Thymus (tissue), 11 donors: ENCODE measurements around the gene RBM24. TPM values are rescaled to one million over a fixed set of nuclear protein-coding genes. Genes with fewer than 3 reads are reported as not detected.

ENCODE experiments used
- DNase-seq, 9 donors: peaks; one replicate each; pipeline ENCODE4 v3.0.0-alpha.2; 2013; ENCODE audit warnings: low spot score in 9 of 9, low read depth in 6 of 9, missing footprints in 1 of 9
- H3K27ac ChIP-seq, 2 donors: one replicate each; pipeline ENCODE4 v1.5.1; 2013; ENCODE audit warnings: control low read depth in 1 of 2, low read depth in 1 of 2, low read length in 1 of 2, mild to moderate bottlenecking in 1 of 2, moderate library complexity in 1 of 2
- H3K27me3 ChIP-seq, 2 donors: one replicate each; pipeline ENCODE4 v1.5.1; 2013; ENCODE audit warnings: low read length in 1 of 2; ENCODE audit not compliant: control insufficient read depth in 2 of 2, insufficient read depth in 1 of 2
- H3K36me3 ChIP-seq, 2 donors: one replicate each; pipeline ENCODE4 v1.5.1; 2013; ENCODE audit warnings: low read length in 1 of 2, mild to moderate bottlenecking in 1 of 2, moderate library complexity in 1 of 2; ENCODE audit not compliant: control insufficient read depth in 2 of 2, insufficient read depth in 2 of 2
- H3K4me1 ChIP-seq, 2 donors: one replicate each; pipeline ENCODE4 v1.5.1; 2013; ENCODE audit warnings: low read length in 2 of 2; ENCODE audit not compliant: control insufficient read depth in 2 of 2, insufficient read depth in 2 of 2
- H3K4me3 ChIP-seq, 2 donors: one replicate each; pipeline ENCODE4 v1.5.1; 2013; ENCODE audit warnings: low read length in 2 of 2, control low read depth in 1 of 2, mild to moderate bottlenecking in 1 of 2
- H3K9me3 ChIP-seq, 2 donors: one replicate each; pipeline ENCODE4 v1.5.1; 2013; ENCODE audit warnings: low read length in 1 of 2, mild to moderate bottlenecking in 1 of 2; ENCODE audit not compliant: control insufficient read depth in 2 of 2, insufficient read depth in 1 of 2
- WGBS: extraction: QIAGEN DNeasy Blood & Tissue Kit; methylation state at CpG from one replicate; pipeline ENCODE4 v1.1.7; 2013; 5-methylcytosine and 5-hydroxymethylcytosine counted together
- polyA plus RNA-seq: library from polyadenylated mRNA; stranded (reverse); fragments of 200-250 nt; gene quantifications from one replicate; pipeline ENCODE4 v1.2.3, GENCODE V29; 2013
- total RNA-seq: library from RNA; stranded (reverse); fragments of 120-200 nt; gene quantifications from one replicate; pipeline ENCODE4 v1.2.4, GENCODE V29; 2013
- donor health status: healthy.

Gene RBM24
- total and polyA plus RNA-seq, 2 donors: 0.99 to 2.0 TPM

DNA sequence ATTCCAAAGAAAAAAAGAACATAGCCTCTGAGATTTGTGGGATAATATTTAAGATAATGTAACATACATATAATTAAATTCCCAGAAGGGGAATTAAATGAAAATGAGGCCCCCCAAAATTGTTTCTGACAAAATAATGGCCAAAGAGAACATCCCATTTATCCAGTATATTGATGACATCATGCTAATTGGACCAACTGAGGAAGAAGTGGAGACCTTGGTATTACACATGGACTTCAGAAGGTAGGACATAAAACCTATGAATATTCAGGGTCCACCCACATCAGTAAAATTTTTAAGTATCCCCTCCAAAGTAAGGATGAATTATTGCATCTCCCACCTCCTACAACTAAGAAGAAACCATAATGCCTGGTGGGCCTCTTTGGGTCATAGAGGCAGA, 15.6 kb upstream of the RBM24 start:
- Histone ChIP-seq H3K27me3 (no peaks in the 10 kb centered on the region), H3K36me3 (no peaks in the 10 kb centered on the region)

DNA sequence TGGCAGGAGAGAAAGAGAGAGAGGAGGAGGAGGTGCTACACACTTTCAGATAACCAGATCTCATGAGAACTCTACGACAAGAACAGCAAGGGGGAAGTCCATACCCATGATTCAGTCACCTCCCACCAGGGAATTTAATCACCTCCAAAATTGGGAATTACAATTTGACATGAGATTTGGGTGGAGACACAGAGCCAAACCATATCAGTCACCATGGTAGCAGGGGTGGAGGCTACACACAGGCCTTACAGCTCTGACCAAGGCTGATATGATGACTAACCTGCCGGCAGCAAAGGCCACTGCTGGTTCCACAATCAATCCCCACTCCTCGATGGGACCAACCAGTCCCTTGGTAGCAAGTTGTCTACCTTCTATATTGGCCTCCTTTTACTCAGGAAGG, 13.6 kb upstream of the RBM24 start:
- no peak for DNase-seq
- Histone ChIP-seq H3K4me3 (no peak overlapping the region), H3K9me3 (no peaks in the 10 kb centered on the region), H3K27ac (no peak overlapping the region), H3K36me3 (no peaks in the 10 kb centered on the region), H3K4me1 (no peaks in the 10 kb centered on the region), H3K27me3 (no peaks in the 10 kb centered on the region)
- WGBS: 92% methylated on average over 3 of the region's 3 CpGs

More for the DNA sequence above, 15.6 kb upstream of the RBM24 start:
- Histone ChIP-seq H3K4me3 (no peak overlapping the region), H3K9me3 (no peaks in the 10 kb centered on the region), H3K27ac (no peak overlapping the region), H3K4me1 (no peaks in the 10 kb centered on the region)
- no peak for DNase-seq

DNA sequence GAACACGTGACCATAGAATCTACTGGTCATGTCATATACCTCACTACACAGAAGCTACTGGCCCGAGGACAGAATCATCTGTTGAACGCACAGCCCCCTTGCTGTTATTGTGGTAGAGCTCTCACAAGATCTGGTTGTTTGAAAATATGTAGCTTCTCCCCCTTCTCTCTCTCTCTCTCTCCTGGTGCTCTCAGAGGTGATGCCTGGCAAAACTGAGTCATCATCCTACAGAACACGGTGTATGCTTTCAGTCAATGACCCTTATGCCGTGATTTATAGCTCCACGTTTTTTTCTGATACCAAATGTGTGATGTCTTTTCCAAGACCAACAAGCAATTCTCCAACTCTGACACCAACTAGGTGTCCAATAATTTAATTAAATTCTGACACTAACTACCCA, 13.0 kb upstream of the RBM24 start:
- Histone ChIP-seq H3K4me3 (no peak overlapping the region), H3K9me3 (no peaks in the 10 kb centered on the region), H3K27me3 (no peaks in the 10 kb centered on the region), H3K4me1 (no peaks in the 10 kb centered on the region), H3K27ac (no peak overlapping the region), H3K36me3 (no peaks in the 10 kb centered on the region)
- 91% methylated on average over 6 of the region's 6 CpGs for WGBS
- no peak for DNase-seq

DNA sequence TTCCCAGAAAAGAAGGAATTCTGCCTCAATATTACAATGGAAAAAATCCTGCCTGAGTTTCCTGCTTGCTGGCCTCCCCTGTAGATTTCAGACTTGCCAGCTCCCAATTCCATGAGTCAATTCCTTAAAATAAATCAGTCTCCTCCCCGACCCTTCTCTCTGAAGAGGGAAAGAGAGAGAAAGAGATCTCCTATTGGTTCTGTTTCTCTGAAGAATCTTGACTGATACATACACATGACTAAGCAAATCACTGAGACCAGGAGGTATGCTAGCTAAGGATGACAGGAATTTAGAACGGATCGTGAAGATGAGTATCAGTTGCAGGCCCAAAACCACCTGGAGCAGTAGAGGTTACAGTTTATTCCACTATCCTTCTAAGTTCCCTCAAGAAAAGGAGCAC, 11.3 kb upstream of the RBM24 start:
- DNase-seq: no peak
- 96% methylated on average over 3 of the region's 3 CpGs for WGBS

DNA sequence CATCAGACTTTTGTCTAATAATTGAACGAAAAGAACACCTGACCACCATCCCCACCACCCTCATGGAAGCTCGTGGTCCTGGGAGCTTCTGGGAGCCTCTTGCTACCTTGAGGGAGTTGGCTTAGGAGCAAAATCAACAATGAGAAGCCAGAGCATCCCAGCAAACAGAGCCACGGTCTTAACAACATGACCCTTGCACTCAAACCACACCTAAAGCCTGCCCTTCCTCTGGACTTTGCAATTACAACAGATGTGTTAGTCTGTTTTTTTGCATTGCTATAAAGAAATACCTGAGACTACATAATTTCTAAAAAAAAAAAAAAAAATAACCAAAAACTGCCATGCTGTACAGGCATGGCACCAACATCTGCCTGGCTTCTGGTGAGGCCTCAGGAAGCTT, 9.5 kb upstream of the RBM24 start:
- 83% methylated on average over 3 of the region's 3 CpGs for WGBS
- H3K27me3 ChIP-seq: peaks cover 0 to under 1% of the 10 kb centered on the region in 2 donors
- no peaks in the 10 kb centered on the region for H3K9me3 ChIP-seq
- no peak overlapping the region for H3K4me3 ChIP-seq
- no peaks in the 10 kb centered on the region for H3K4me1 ChIP-seq
- H3K27ac ChIP-seq: no peak overlapping the region
- DNase-seq: no peak
- H3K36me3 ChIP-seq: no peaks in the 10 kb centered on the region

More for the DNA sequence above, 11.3 kb upstream of the RBM24 start:
- Histone ChIP-seq H3K36me3 (no peaks in the 10 kb centered on the region), H3K27ac (no peak overlapping the region), H3K4me3 (no peak overlapping the region), H3K27me3 (no peaks in the 10 kb centered on the region), H3K9me3 (no peaks in the 10 kb centered on the region), H3K4me1 (no peaks in the 10 kb centered on the region)

DNA sequence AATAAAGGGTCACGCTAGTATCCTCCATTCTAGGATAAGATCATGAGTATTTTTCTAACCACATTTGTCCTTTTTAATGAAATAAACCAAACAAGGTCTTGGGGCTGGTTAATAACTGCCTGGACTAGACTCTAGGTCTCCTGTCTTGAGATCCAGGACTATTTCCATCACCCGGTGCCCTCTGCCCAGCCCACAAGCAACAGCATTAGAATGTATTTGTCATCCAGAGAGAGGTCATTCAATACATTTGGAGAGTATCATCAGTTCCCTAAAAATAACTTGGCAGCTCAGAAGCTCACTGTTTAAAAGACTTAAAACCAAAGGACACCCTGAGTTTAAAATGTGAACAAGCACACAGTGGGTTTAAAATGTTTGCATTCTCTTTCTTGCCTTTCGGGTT, 4.4 kb upstream of the RBM24 start:
- no peaks in the 10 kb centered on the region for H3K9me3 ChIP-seq
- H3K27me3 ChIP-seq: peaks cover 22 to 39% of the 10 kb centered on the region in 2 donors
- no peaks in the 10 kb centered on the region for H3K36me3 ChIP-seq
- no peak overlapping the region for H3K4me3 ChIP-seq
- no peak for DNase-seq
- WGBS: 96% methylated on average over 3 of the region's 3 CpGs
- no peak overlapping the region for H3K27ac ChIP-seq
- peaks cover 3% of the 10 kb centered on the region in 2 donors for H3K4me1 ChIP-seq

DNA sequence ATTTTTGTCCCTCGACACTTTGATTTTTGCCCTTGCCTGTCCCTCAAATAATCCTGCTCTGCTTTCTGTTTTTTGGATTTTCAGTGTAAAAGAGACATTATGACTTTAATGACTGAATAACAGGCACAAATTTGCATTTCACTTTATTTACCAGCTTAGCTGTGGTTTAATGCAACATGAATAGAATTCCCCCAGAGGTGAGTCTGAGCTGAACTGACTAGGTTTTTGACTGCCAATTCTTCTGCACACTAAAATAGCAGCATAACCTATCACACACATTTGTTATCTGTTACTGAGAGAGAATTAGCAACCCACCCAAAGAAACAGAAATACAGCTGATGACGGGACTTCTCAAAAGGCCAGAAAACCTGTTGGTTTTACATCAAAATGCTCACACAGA, 3.9 kb upstream of the RBM24 start:
- H3K27ac ChIP-seq: no peak overlapping the region
- WGBS: 98% methylated on average over 2 of the region's 2 CpGs
- H3K27me3 ChIP-seq: peaks cover 25 to 44% of the 10 kb centered on the region in 2 donors

DNA sequence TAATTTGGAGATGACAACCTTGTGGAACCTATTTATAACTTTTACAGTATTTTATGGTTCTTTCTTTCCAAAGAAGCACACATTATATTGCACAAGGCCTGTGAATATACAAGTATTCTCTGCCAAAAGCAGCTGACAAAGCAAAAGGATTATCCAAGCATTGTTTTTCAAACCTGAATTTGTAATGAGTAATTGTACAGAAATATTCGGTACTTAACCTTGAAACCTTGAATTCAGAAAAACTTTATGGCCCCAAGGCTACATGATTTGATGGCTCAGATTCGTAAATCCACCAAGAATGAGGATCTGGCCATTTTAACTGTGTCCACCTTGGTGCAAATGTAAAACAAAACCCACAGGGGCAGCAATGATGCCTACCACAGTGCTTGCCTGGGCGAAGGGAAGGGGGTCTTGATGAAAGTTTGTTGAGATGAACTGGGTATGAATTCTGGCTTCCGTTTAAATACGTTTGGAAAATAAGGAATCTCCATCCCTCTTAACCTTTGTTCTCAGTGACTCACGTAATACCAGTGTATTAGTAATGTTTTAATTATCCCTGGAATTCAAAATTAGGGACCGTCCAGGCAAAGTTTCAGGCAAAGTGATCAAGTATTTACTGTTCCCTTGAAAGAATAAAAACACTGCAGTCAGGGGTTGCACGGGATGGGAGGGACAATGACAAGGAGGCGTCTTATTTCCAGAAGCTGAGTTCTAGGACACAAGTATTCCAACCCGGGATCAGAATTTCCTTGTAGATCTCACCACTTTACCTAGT, 2.7 kb upstream of the RBM24 start:
- Histone ChIP-seq H3K27me3 (peaks cover 30 to 56% of the 10 kb centered on the region in 2 donors), H3K36me3 (no peaks in the 10 kb centered on the region), H3K27ac (no peak overlapping the region), H3K4me3 (no peak overlapping the region), H3K4me1 (peaks cover 3 to 5% of the 10 kb centered on the region in 2 donors), H3K9me3 (no peaks in the 10 kb centered on the region)
- 89% methylated on average over 10 of the region's 10 CpGs for WGBS
- no peak for DNase-seq

More for the DNA sequence above, 3.9 kb upstream of the RBM24 start:
- DNase-seq: no peak
- Histone ChIP-seq H3K9me3 (no peaks in the 10 kb centered on the region), H3K4me1 (peaks cover 3 to 5% of the 10 kb centered on the region in 2 donors), H3K36me3 (no peaks in the 10 kb centered on the region), H3K4me3 (no peak overlapping the region)

DNA sequence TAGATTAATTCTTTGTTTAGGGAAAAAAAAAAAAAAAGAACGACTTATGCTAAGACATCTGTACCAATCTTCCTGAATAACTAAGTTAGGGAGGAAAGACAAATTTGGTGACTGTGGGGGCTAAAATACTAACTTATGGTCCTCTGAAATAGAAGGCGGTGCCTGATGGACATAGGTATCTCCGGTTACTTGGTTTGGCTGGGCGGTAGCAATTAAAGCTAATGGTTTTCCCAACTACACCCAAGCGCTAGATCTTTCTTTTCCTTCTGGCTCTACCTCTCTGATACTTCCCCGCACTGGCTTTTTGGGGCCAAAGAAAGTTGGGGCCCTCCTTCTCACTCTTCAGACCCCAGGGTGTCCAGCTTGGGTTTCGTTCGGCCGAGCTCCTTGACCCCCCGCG, 1.0 kb upstream of the RBM24 start:
- H3K27me3 ChIP-seq: peaks cover 30 to 58% of the 10 kb centered on the region in 2 donors
- H3K27ac ChIP-seq: no peak overlapping the region

More for the DNA sequence above, 1.0 kb upstream of the RBM24 start:
- WGBS: 46% methylated on average over 11 of the region's 11 CpGs
- no peak for DNase-seq
- Histone ChIP-seq H3K9me3 (no peaks in the 10 kb centered on the region), H3K36me3 (no peaks in the 10 kb centered on the region), H3K4me3 (no peak overlapping the region), H3K4me1 (peaks cover 3 to 5% of the 10 kb centered on the region in 2 donors)
